Activated CD4-positive, alpha-beta T cell treated with anti-CD3 and anti-CD28 coated beads, Interleukin-2, amount 10 ng/mL, durations not matched to agents 7 days and 5 days (primary cell): ENCODE results near the gene TRPM3. TPM values are rescaled to one million over a fixed set of nuclear protein-coding genes. Genes with fewer than 3 reads are reported as not detected.

ENCODE experiments used
- CTCF ChIA-PET: fragments of 350-600 bp; sonication (Branson Sonifier 250); formaldehyde crosslinking; loops from one replicate; lab custom pipeline; 2021; ENCODE audit warnings: antibody characterized with exemption; lab: Charles Lee
- POLR2A ChIA-PET: fragments of 350-600 bp; sonication (Branson Sonifier 250); formaldehyde crosslinking; loops from one replicate; lab custom pipeline; 2021; ENCODE audit warnings: antibody characterized with exemption; lab: Charles Lee
- DNase-seq: peaks from one replicate; pipeline ENCODE4 v3.0.0-alpha.2; 2020
- H3K27ac Mint-ChIP-seq: one replicate; pipeline ENCODE4 v1.8.0; 2021; ENCODE audit warnings: mild to moderate bottlenecking, moderate library complexity, mixed read lengths
- H3K27me3 Mint-ChIP-seq: one replicate; pipeline ENCODE4 v1.8.0; 2021; ENCODE audit warnings: mixed read lengths
- H3K36me3 Mint-ChIP-seq: one replicate; pipeline ENCODE4 v1.8.0; 2021; ENCODE audit warnings: low read depth, mixed read lengths
- H3K4me1 Mint-ChIP-seq: one replicate; pipeline ENCODE4 v1.8.0; 2021; ENCODE audit warnings: mixed read lengths
- H3K4me3 Mint-ChIP-seq: one replicate; pipeline ENCODE4 v1.8.0; 2021; ENCODE audit warnings: mild to moderate bottlenecking, moderate library complexity, mixed read lengths
- H3K9me3 Mint-ChIP-seq: one replicate; pipeline ENCODE4 v1.8.0; 2021; ENCODE audit warnings: mixed read lengths
- total RNA-seq, 2 experiments: library from RNA; stranded (reverse); gene quantifications; one replicate each; pipeline ENCODE4 v1.2.3, GENCODE V29; 2021

TRPM3 gene
- total RNA-seq, 2 experiments from 2014 or later, result not detected

- Mint-ChIP-seq H3K27me3 (no peaks in the 10 kb centered on the region), H3K27ac (no peak overlapping the region), H3K9me3 (no peaks in the 10 kb centered on the region), H3K36me3 (no peaks in the 10 kb centered on the region), H3K4me3 (no peak overlapping the region), H3K4me1 (no peaks in the 10 kb centered on the region)
- ChIA-PET POLR2A (no interaction called here), CTCF (interaction anchor here (1.1 to 1.8 kb wide), 5 partner anchors 11 to 63 kb away, joined by 3 to 6 read pairs (median 5); no protein-coding TSS in a partner anchor)
- no peak for DNase-seq
Measured at GRCh38 chr9:70539001-70539400, 582.4 kb downstream of the TRPM3 start.

- Mint-ChIP-seq H3K9me3 (no peaks in the 10 kb centered on the region), H3K4me3 (no peak overlapping the region), H3K27ac (no peak overlapping the region), H3K4me1 (peaks cover 9% of the 10 kb centered on the region), H3K27me3 (no peaks in the 10 kb centered on the region), H3K36me3 (no peaks in the 10 kb centered on the region)
- ChIA-PET POLR2A (no interaction called here), CTCF (interaction anchor here (1.4 to 1.9 kb wide), 2 partner anchors 9 to 10 kb away, joined by 3 to 5 read pairs; no protein-coding TSS in a partner anchor)
- DNase-seq, result no peak
Measured at GRCh38 chr9:70537084-70537483, 584.3 kb downstream of the TRPM3 start.

- no peak overlapping the region for H3K4me3 Mint-ChIP-seq
- no peaks in the 10 kb centered on the region for H3K36me3 Mint-ChIP-seq
- ChIA-PET CTCF (interaction anchor here (0.7 to 1.3 kb wide), 5 partner anchors 13 to 21 kb away, joined by 3 to 5 read pairs (median 3); no protein-coding TSS in a partner anchor), POLR2A (no interaction called here)
- no peak overlapping the region for H3K27ac Mint-ChIP-seq
- no peaks in the 10 kb centered on the region for H3K9me3 Mint-ChIP-seq
- no peak for DNase-seq
- no peaks in the 10 kb centered on the region for H3K27me3 Mint-ChIP-seq
- peaks cover 9% of the 10 kb centered on the region for H3K4me1 Mint-ChIP-seq
Measured at GRCh38 chr9:70535546-70536323, 585.7 kb downstream of the TRPM3 start.

GRCh38 chr9:70534471-70534870 lies 587.0 kb downstream of the TRPM3 start:
- ChIA-PET CTCF (interaction anchor here (1.0 to 1.5 kb wide), 2 partner anchors 11 to 15 kb away, joined by 3 to 4 read pairs; no protein-coding TSS in a partner anchor), POLR2A (no interaction called here)
- H3K36me3 Mint-ChIP-seq, result no peaks in the 10 kb centered on the region
- no peak overlapping the region for H3K27ac Mint-ChIP-seq
- no peaks in the 10 kb centered on the region for H3K27me3 Mint-ChIP-seq
- no peak for DNase-seq
- no peak overlapping the region for H3K4me3 Mint-ChIP-seq
- H3K9me3 Mint-ChIP-seq, result no peaks in the 10 kb centered on the region
- peaks cover 9% of the 10 kb centered on the region for H3K4me1 Mint-ChIP-seq

GRCh38 chr9:70534061-70534460 lies 587.4 kb downstream of the TRPM3 start:
- ChIA-PET CTCF (interaction anchor here (1.0 to 1.5 kb wide), 2 partner anchors 10 to 15 kb away, joined by 3 to 4 read pairs; no protein-coding TSS in a partner anchor), POLR2A (no interaction called here)
- Mint-ChIP-seq H3K9me3 (no peaks in the 10 kb centered on the region), H3K4me1 (peaks cover 9% of the 10 kb centered on the region), H3K36me3 (no peaks in the 10 kb centered on the region), H3K4me3 (no peak overlapping the region), H3K27ac (no peak overlapping the region), H3K27me3 (no peaks in the 10 kb centered on the region)
- no peak for DNase-seq

GRCh38 chr9:70533492-70533891 lies 587.9 kb downstream of the TRPM3 start:
- CTCF ChIA-PET, result interaction anchor here (1.0 to 1.5 kb wide), 2 partner anchors 10 to 16 kb away, joined by 3 to 4 read pairs; no protein-coding TSS in a partner anchor

GRCh38 chr9:70532716-70533115 lies 588.7 kb downstream of the TRPM3 start:
- POLR2A ChIA-PET, result no interaction called here
- Mint-ChIP-seq H3K27ac (no peak overlapping the region), H3K4me3 (no peak overlapping the region), H3K9me3 (no peaks in the 10 kb centered on the region), H3K4me1 (peaks cover 9% of the 10 kb centered on the region), H3K36me3 (no peaks in the 10 kb centered on the region), H3K27me3 (no peaks in the 10 kb centered on the region)
- no peak for DNase-seq
- CTCF ChIA-PET, result interaction anchor here (0.9 to 1.0 kb wide), 2 partner anchors 24 to 70 kb away, joined by 3 read pairs; no protein-coding TSS in a partner anchor

More at GRCh38 chr9:70533492-70533891, 587.9 kb downstream of the TRPM3 start:
- Mint-ChIP-seq H3K27me3 (no peaks in the 10 kb centered on the region), H3K4me3 (no peak overlapping the region), H3K27ac (no peak overlapping the region), H3K4me1 (peaks cover 9% of the 10 kb centered on the region), H3K36me3 (no peaks in the 10 kb centered on the region), H3K9me3 (no peaks in the 10 kb centered on the region)
- DNase-seq, result no peak
- POLR2A ChIA-PET, result no interaction called here

GRCh38 chr9:70531311-70531710 lies 590.1 kb downstream of the TRPM3 start:
- DNase-seq, result no peak
- H3K27ac Mint-ChIP-seq, result no peak overlapping the region
- ChIA-PET POLR2A (no interaction called here), CTCF (no interaction called here)
- H3K36me3 Mint-ChIP-seq, result peaks cover 2% of the 10 kb centered on the region
- H3K9me3 Mint-ChIP-seq, result peaks cover 9% of the 10 kb centered on the region
- H3K27me3 Mint-ChIP-seq, result no peaks in the 10 kb centered on the region
- peaks cover 9% of the 10 kb centered on the region for H3K4me1 Mint-ChIP-seq
- H3K4me3 Mint-ChIP-seq, result no peak overlapping the region

- POLR2A ChIA-PET, result no interaction called here
- H3K36me3 Mint-ChIP-seq, result peaks cover 2% of the 10 kb centered on the region
- H3K9me3 Mint-ChIP-seq, result peaks cover 9% of the 10 kb centered on the region
- no peak for DNase-seq
- no peak overlapping the region for H3K27ac Mint-ChIP-seq
- CTCF ChIA-PET, result interaction anchor here (0.5 to 1.5 kb wide), 2 partner anchors 23 to 32 kb away, joined by 3 to 4 read pairs; no protein-coding TSS in a partner anchor
- H3K4me1 Mint-ChIP-seq, result peaks cover 9% of the 10 kb centered on the region
- H3K4me3 Mint-ChIP-seq, result no peak overlapping the region
- H3K27me3 Mint-ChIP-seq, result no peaks in the 10 kb centered on the region
Measured at GRCh38 chr9:70530716-70531115, 590.7 kb downstream of the TRPM3 start.

GRCh38 chr9:70529833-70530232 lies 591.6 kb downstream of the TRPM3 start:
- Mint-ChIP-seq H3K27me3 (no peaks in the 10 kb centered on the region), H3K9me3 (peaks cover 15% of the 10 kb centered on the region), H3K4me3 (no peak overlapping the region), H3K36me3 (peaks cover 8% of the 10 kb centered on the region), H3K4me1 (peaks cover 9% of the 10 kb centered on the region), H3K27ac (no peak overlapping the region)
- ChIA-PET CTCF (interaction anchor here (0.5 to 1.5 kb wide), 3 partner anchors 22 to 86 kb away, joined by 3 to 4 read pairs (median 3); no protein-coding TSS in a partner anchor), POLR2A (no interaction called here)
- DNase-seq, result no peak

- ChIA-PET POLR2A (no interaction called here), CTCF (interaction anchor here (0.6 to 1.5 kb wide), 2 partner anchors 34 to 86 kb away, joined by 3 read pairs; no protein-coding TSS in a partner anchor)
- peaks cover 8% of the 10 kb centered on the region for H3K36me3 Mint-ChIP-seq
- DNase-seq, result no peak
- peaks cover 9% of the 10 kb centered on the region for H3K4me1 Mint-ChIP-seq
- no peak overlapping the region for H3K27ac Mint-ChIP-seq
- no peak overlapping the region for H3K4me3 Mint-ChIP-seq
- no peaks in the 10 kb centered on the region for H3K27me3 Mint-ChIP-seq
- H3K9me3 Mint-ChIP-seq, result peaks cover 16% of the 10 kb centered on the region
Measured at GRCh38 chr9:70529377-70529776, 592.0 kb downstream of the TRPM3 start.

- POLR2A ChIA-PET, result no interaction called here
- Mint-ChIP-seq H3K27ac (no peak overlapping the region), H3K27me3 (no peaks in the 10 kb centered on the region), H3K4me1 (peaks cover 3% of the 10 kb centered on the region), H3K4me3 (no peak overlapping the region), H3K36me3 (peaks cover 13% of the 10 kb centered on the region), H3K9me3 (peaks cover 27% of the 10 kb centered on the region)
- CTCF ChIA-PET, result interaction anchor here (0.7 to 1.6 kb wide), 2 partner anchors 11 to 29 kb away, joined by 3 to 5 read pairs; no protein-coding TSS in a partner anchor
- no peak for DNase-seq
Measured at GRCh38 chr9:70526902-70527301, 594.5 kb downstream of the TRPM3 start.

GRCh38 chr9:70525519-70525918 lies 595.9 kb downstream of the TRPM3 start:
- Mint-ChIP-seq H3K27me3 (no peaks in the 10 kb centered on the region), H3K36me3 (peaks cover 13% of the 10 kb centered on the region), H3K4me3 (no peak overlapping the region), H3K27ac (no peak overlapping the region), H3K4me1 (peaks cover 3% of the 10 kb centered on the region), H3K9me3 (peaks cover 27% of the 10 kb centered on the region)
- DNase-seq, result no peak
- POLR2A ChIA-PET, result no interaction called here
- CTCF ChIA-PET, result interaction anchor here (0.6 kb wide), 2 partner anchors 14 to 1604 kb away, joined by 3 read pairs; no protein-coding TSS in a partner anchor
